BJ (cell line): ENCODE results near the gene ARFGEF3. TPM values are rescaled to one million over a fixed set of nuclear protein-coding genes. Genes with fewer than 3 reads are reported as not detected.

ENCODE experiments used
- CTCF ChIA-PET: fragments of 350-600 bp; formaldehyde crosslinking; extraction: SDS; loops from one replicate; lab custom pipeline; 2021; ENCODE audit warnings: antibody characterized with exemption, inconsistent platforms; lab: Yijun Ruan, JAX
- POLR2A ChIA-PET: fragments of 300-600 bp; sonication (Branson Sonifier 250); formaldehyde crosslinking; extraction: SDS; loops from one replicate; lab custom pipeline; 2021; ENCODE audit warnings: antibody characterized with exemption; lab: Charles Lee
- DNase-seq: peaks from one replicate; pipeline ENCODE4 v3.0.0-alpha.2; 2011; ENCODE audit warnings: low read depth
- H3K27me3 ChIP-seq: 2 replicates; pipeline ENCODE4 v1.6.0; 2011; ENCODE audit warnings: low read length; ENCODE audit not compliant: control insufficient read depth, insufficient read depth
- H3K36me3 ChIP-seq: 2 replicates; pipeline ENCODE4 v1.5.1; 2011; ENCODE audit warnings: low read length; ENCODE audit not compliant: control insufficient read depth, insufficient read depth
- H3K4me3 ChIP-seq: 2 replicates; pipeline ENCODE4 v1.5.1; 2011; ENCODE audit warnings: low read depth, mild to moderate bottlenecking, control low read depth, low read length
- polyA plus RNA-seq: library from polyadenylated mRNA; depleted of rRNA; stranded (reverse); fragments of >200 nt; gene quantifications from 2 replicates; pipeline ENCODE4 v1.2.3, GENCODE V29; 2011
- TF ChIP-seq, protein P1 (sequence below): IDR thresholded peaks from 2 replicates; pipeline ENCODE4 v1.5.1; 2011; ENCODE audit warnings: low read depth, mild to moderate bottlenecking, control low read depth, inconsistent platforms, low read length, moderate library complexity; ENCODE audit not compliant: insufficient read depth

ARFGEF3 gene
- polyA plus RNA-seq, 1 experiment: 0.27 TPM

DNA sequence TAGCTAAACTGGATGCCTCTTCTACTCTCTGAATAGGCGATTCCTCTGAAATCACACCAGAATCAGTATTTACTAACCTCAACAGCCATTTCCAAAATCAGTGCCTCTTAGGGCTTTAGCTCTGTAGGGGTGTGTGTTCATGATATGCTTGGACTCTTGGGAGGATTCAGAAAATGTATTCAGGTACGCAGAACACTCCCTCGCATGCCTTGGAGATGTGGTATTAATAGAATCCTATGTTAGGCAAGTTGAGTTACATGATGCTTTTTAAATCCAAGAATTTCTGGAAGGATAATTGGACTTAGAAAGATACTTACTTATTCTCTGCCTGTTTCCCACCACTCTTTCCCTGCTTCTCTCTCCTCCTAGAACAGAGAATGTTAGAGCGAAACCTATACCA is 88.3 kb downstream of the ARFGEF3 start:
- Histone ChIP-seq H3K36me3 (no peaks in the 10 kb centered on the region), H3K4me3 (no peak overlapping the region), H3K27me3 (no peaks in the 10 kb centered on the region)
- ChIA-PET CTCF (interaction anchor here (1.4 kb wide), 1 partner anchor 12 kb away, joined by 5 read pairs; no protein-coding TSS in a partner anchor), POLR2A (no interaction called here)
- TF ChIP-seq, protein P1, sequence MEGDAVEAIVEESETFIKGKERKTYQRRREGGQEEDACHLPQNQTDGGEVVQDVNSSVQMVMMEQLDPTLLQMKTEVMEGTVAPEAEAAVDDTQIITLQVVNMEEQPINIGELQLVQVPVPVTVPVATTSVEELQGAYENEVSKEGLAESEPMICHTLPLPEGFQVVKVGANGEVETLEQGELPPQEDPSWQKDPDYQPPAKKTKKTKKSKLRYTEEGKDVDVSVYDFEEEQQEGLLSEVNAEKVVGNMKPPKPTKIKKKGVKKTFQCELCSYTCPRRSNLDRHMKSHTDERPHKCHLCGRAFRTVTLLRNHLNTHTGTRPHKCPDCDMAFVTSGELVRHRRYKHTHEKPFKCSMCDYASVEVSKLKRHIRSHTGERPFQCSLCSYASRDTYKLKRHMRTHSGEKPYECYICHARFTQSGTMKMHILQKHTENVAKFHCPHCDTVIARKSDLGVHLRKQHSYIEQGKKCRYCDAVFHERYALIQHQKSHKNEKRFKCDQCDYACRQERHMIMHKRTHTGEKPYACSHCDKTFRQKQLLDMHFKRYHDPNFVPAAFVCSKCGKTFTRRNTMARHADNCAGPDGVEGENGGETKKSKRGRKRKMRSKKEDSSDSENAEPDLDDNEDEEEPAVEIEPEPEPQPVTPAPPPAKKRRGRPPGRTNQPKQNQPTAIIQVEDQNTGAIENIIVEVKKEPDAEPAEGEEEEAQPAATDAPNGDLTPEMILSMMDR: no peak
- DNase-seq: no peak

DNA sequence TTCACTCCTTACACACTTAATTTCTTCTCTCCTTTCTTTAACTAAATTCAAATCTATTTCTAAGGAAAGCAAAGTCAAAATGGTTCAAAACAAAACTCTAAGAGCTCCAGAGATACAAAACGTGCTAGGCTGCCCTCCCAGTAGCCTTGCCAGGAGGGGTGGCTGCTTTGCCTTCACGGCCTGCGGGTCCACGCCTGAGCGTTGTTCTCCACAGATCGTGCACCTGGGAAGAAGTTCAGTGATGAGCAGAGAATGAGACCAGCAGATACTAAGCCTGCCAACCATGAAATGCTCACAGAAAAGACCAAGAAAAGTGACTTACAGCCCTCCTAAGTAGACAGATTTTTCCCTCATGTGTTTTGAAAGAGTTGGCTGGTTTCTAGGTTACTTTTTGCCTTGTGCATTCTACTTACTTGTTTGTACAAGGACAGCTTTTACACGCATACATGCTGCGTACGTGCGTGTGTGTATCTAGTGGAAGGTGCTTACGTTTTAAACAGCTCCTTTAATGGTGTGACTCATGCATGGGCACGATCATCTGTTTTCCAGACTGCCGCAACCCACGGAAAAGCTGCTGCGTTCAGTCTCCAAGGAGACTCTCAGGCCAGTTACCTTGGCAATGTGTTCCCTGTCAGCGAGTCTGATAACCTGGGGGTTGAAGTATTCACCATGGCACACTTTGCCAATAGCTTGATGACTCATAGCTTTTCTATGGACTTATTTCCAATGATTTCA is 88.9 kb downstream of the ARFGEF3 start:
- Histone ChIP-seq H3K4me3 (no peak overlapping the region), H3K27me3 (no peaks in the 10 kb centered on the region), H3K36me3 (no peaks in the 10 kb centered on the region)
- ChIA-PET POLR2A (no interaction called here), CTCF (interaction anchor here (0.6 to 1.4 kb wide), 3 partner anchors 12 to 252 kb away, joined by 3 to 7 read pairs (median 5); no protein-coding TSS in a partner anchor)
- peak; percentile 86 for DNase-seq
- TF ChIP-seq, protein P1: no peak

DNA sequence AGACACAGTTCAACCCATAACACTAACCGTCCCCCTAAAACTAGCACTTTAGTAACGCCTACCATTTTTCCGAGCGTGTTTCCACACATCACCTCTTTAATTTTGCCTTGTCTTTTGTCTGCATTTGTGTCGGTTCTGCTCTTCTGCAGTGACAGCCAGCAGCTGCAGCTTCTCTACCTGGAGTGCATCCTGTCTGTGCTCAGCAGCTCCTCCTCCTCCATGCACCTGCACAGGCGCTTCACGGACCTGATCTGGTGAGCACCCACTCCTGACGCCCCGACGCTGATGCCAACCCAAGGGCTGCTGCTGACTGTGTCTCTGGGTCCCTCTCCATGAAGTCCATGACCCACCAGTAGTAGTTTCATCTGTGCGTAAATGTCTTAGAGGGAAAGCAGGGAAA is 92.0 kb downstream of the ARFGEF3 start:
- ChIA-PET CTCF (no interaction called here), POLR2A (no interaction called here)
- Histone ChIP-seq H3K36me3 (no peaks in the 10 kb centered on the region), H3K4me3 (no peak overlapping the region), H3K27me3 (no peaks in the 10 kb centered on the region)
- no peak for DNase-seq
- TF ChIP-seq, protein P1: no peak

DNA sequence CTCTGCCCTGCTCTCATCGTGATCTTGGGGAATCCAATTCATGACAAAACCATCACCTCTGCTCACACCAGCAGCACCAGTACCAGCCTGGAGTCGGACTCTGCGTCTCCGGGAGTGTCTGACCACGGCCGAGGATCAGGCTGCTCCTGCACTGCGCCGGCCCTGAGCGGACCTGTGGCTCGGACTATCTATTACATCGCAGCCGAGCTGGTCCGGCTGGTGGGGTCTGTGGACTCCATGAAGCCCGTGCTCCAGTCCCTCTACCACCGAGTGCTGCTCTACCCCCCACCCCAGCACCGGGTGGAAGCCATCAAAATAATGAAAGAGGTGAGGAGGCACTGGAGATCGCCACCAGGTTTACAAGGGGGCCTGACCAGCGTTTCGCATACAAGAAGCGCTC is 93.7 kb downstream of the ARFGEF3 start:
- no peaks in the 10 kb centered on the region for H3K36me3 ChIP-seq
- no peak overlapping the region for H3K4me3 ChIP-seq
- no peaks in the 10 kb centered on the region for H3K27me3 ChIP-seq
- TF ChIP-seq, protein P1: no peak
- ChIA-PET POLR2A (no interaction called here), CTCF (no interaction called here)
- no peak for DNase-seq

DNA sequence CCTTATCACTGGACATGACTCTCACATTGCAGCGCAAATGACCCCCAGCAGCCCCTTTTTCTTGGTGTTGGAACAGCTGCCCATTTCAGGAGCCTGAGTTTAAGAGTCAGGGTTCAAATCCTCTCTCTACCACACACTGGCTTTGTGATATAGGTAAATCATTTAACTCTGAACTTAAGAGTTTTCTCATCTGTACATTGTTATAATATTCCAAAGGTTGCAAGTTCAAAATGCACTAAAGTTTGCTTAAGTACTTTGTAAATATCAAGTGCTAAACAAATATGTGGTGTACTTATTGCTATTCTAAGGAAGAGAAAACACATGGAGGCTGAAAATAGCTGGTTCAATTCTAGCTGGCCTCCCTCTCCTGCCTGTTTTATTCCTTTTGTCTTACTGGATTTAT is 95.9 kb downstream of the ARFGEF3 start:
- H3K36me3 ChIP-seq: no peaks in the 10 kb centered on the region
- no peak for DNase-seq
- ChIA-PET CTCF (interaction anchor here (0.7 kb wide), 1 partner anchor 22 kb away, joined by 3 read pairs; no protein-coding TSS in a partner anchor), POLR2A (no interaction called here)
- H3K4me3 ChIP-seq: no peak overlapping the region
- H3K27me3 ChIP-seq: no peaks in the 10 kb centered on the region
- TF ChIP-seq, protein P1: no peak
